ENCODE measurements around the gene PROM2.

DNA sequence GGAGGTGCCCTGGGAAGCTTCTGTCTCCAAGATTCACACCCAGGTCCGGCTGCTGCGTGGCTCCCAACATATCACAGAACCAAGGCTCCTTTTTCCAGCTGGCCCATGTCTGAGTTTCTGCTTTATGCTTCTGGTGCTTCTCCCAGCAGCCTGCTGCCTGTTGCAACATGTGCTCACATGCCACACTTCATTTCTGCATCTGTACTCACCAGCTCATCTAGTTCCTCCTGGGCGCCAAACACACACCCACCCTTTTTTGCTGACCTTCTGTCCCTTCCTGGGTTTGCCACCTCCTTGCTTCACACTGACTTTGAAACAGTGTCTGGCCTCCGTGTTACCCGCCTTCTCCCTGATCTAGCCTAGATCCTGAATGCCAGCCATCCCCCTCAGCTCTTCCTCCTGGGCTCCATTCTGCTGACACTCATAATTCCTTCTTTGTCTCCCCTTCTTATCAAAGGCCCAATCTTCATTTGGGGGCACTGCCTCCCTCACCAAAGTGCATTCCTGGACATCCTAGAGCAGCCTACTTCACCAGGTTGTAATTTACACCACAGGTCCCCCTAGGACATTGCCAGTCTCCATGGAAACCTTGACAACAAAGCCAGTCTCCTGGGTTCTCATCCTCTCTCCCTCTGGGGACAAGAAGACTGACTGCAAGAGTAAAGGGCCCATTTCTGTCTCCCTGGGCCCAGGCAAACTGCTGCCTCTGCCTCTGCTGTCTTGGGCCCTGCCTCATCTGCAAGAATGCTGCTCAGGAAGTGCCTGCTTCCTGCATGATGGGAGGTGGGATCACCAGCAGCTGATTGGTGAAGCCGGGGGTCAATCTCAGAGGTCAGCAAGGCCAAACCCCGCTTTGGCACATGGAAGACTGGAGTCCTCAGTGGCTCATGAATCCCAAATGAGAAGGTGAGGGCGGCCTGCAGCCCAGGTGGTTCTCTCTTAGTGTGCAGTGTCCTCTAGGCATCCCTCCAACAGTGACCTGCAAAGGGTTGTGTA is 13.9 kb upstream of the PROM2 start:
- TF ChIP-seq, protein P1, sequence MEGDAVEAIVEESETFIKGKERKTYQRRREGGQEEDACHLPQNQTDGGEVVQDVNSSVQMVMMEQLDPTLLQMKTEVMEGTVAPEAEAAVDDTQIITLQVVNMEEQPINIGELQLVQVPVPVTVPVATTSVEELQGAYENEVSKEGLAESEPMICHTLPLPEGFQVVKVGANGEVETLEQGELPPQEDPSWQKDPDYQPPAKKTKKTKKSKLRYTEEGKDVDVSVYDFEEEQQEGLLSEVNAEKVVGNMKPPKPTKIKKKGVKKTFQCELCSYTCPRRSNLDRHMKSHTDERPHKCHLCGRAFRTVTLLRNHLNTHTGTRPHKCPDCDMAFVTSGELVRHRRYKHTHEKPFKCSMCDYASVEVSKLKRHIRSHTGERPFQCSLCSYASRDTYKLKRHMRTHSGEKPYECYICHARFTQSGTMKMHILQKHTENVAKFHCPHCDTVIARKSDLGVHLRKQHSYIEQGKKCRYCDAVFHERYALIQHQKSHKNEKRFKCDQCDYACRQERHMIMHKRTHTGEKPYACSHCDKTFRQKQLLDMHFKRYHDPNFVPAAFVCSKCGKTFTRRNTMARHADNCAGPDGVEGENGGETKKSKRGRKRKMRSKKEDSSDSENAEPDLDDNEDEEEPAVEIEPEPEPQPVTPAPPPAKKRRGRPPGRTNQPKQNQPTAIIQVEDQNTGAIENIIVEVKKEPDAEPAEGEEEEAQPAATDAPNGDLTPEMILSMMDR (IDR thresholded peaks at IDR 0.05), result no peak
- TF ChIP-seq POLR2A (IDR thresholded peaks at IDR 0.05), result no peak
